BE2C (cell line): ENCODE results near the gene SYNDIG1.

ENCODE experiments used
- DNase-seq: peaks from one replicate; pipeline ENCODE4 v3.0.0-alpha.2; 2020
- H3K27me3 ChIP-seq: fragments of 250-450 bp; sonication (Bioruptor Pico); 2 replicates; pipeline ENCODE4 v1.5.1; 2020; ENCODE audit warnings: mild to moderate bottlenecking
- H3K36me3 ChIP-seq: fragments of 250-450 bp; sonication (Bioruptor Pico); 2 replicates; pipeline ENCODE4 v1.5.1; 2020; ENCODE audit warnings: mild to moderate bottlenecking
- H3K4me1 ChIP-seq: fragments of 250-450 bp; sonication (Bioruptor Pico); 2 replicates; pipeline ENCODE4 v1.5.1; 2020
- H3K4me3 ChIP-seq: 2 replicates; pipeline ENCODE4 v1.5.1; 2011; ENCODE audit warnings: low read depth, low read length
- H3K9me3 ChIP-seq: fragments of 250-450 bp; sonication (Bioruptor Pico); 2 replicates; pipeline ENCODE4 v1.5.1; 2020
- TF ChIP-seq, protein P1 (sequence below): IDR thresholded peaks from 2 replicates; pipeline ENCODE4 v1.5.1; 2012; ENCODE audit warnings: mild to moderate bottlenecking, low read depth, low read length

Gene SYNDIG1

GRCh38 chr20:24522452-24523330 is 53.3 kb downstream of the SYNDIG1 start:
- no peak for DNase-seq
- TF ChIP-seq, protein P1, sequence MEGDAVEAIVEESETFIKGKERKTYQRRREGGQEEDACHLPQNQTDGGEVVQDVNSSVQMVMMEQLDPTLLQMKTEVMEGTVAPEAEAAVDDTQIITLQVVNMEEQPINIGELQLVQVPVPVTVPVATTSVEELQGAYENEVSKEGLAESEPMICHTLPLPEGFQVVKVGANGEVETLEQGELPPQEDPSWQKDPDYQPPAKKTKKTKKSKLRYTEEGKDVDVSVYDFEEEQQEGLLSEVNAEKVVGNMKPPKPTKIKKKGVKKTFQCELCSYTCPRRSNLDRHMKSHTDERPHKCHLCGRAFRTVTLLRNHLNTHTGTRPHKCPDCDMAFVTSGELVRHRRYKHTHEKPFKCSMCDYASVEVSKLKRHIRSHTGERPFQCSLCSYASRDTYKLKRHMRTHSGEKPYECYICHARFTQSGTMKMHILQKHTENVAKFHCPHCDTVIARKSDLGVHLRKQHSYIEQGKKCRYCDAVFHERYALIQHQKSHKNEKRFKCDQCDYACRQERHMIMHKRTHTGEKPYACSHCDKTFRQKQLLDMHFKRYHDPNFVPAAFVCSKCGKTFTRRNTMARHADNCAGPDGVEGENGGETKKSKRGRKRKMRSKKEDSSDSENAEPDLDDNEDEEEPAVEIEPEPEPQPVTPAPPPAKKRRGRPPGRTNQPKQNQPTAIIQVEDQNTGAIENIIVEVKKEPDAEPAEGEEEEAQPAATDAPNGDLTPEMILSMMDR, result no peak
- Histone ChIP-seq H3K27me3 (no peaks in the 10 kb centered on the region), H3K4me1 (no peaks in the 10 kb centered on the region), H3K36me3 (no peaks in the 10 kb centered on the region), H3K9me3 (no peaks in the 10 kb centered on the region), H3K4me3 (no peak overlapping the region)

DNA sequence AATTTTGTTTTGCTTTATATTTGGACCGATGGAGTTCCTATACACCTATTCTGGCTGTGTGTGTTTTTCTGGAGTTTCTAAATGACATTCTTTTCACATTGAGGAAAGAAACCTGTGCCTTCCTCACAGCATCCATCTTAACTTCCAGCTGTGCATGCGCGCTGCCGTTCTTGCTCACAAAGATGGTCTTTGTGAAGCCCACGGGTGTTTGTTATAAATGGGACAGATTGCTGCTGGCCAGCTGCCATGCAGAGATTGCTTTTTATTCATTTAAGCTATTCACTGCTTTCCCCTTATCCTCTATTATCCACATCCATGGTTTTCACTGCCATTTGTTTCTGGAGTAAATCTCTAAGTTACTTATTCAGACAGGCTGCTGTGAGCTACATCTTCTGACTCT is 54.2 kb downstream of the SYNDIG1 start:
- Histone ChIP-seq H3K27me3 (no peaks in the 10 kb centered on the region), H3K4me3 (no peak overlapping the region), H3K4me1 (no peaks in the 10 kb centered on the region), H3K36me3 (no peaks in the 10 kb centered on the region), H3K9me3 (no peaks in the 10 kb centered on the region)
- TF ChIP-seq, protein P1, result no peak
- no peak for DNase-seq

GRCh38 chr20:24528583-24529368 is 59.3 kb downstream of the SYNDIG1 start:
- H3K9me3 ChIP-seq, result no peaks in the 10 kb centered on the region
- no peaks in the 10 kb centered on the region for H3K4me1 ChIP-seq
- no peaks in the 10 kb centered on the region for H3K36me3 ChIP-seq
- H3K27me3 ChIP-seq, result no peaks in the 10 kb centered on the region
- DNase-seq, result no peak
- TF ChIP-seq, protein P1, result no peak
- H3K4me3 ChIP-seq, result no peak overlapping the region

DNA sequence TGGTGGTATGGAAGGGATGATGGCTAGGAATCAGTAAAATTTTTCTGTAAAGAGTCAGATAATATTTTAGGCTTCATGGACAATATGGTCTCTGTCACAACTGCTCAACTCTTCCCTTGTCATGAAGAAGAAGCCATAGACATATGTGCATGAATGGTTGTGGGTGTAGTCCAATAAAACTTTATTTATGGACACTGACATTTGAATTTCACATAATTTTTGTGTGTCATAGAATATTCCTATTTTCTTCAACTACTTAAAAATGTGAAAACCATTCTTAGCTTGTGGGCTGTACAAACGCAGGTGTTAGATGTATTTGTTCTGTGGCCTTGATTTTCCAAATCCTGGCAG is 59.9 kb downstream of the SYNDIG1 start:
- H3K4me1 ChIP-seq, result no peaks in the 10 kb centered on the region
- no peak for DNase-seq

DNA sequence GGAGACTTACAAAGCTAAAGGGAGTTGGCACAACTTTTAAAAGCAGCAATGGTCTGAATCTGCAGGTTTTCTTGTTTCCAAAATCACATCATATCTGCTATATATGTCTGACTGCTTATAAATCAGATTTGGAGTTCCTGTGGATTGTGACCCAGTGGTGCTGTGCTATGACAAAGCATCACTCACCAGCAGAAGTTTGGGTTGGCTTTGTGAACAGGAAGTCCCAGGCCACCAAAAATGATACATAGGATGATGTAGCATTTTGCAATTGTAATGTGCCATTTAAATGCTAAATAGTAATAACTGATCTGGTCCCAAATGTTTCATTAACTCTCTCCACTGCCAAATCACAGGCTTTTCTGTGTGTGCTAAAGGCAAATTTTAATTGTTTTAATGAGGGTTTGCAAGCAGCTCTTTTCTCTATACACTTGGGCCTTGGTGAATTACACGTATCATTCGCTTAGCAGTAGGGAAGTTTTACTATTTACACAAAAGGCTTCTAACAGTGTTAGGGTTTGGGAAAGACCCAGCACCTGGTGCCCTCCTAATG is 60.8 kb downstream of the SYNDIG1 start:
- no peaks in the 10 kb centered on the region for H3K36me3 ChIP-seq
- TF ChIP-seq, protein P1, result no peak
- H3K4me1 ChIP-seq, result no peaks in the 10 kb centered on the region
- no peaks in the 10 kb centered on the region for H3K9me3 ChIP-seq
- no peak for DNase-seq
- no peaks in the 10 kb centered on the region for H3K27me3 ChIP-seq
- no peak overlapping the region for H3K4me3 ChIP-seq

More for the DNA sequence above, 59.9 kb downstream of the SYNDIG1 start:
- H3K9me3 ChIP-seq, result no peaks in the 10 kb centered on the region
- no peaks in the 10 kb centered on the region for H3K27me3 ChIP-seq
- TF ChIP-seq, protein P1, result no peak
- H3K4me3 ChIP-seq, result no peak overlapping the region
- H3K36me3 ChIP-seq, result no peaks in the 10 kb centered on the region
